Cardiac muscle cell (in vitro differentiated cells and primary cell): Measurements from ENCODE around the gene CCL5. TPM values are rescaled to one million over a fixed set of nuclear protein-coding genes. Genes with fewer than 3 reads are reported as not detected.

Experiments used
- DNase-seq, 2 donors: peaks; one replicate each; pipeline versions ENCODE4 v3.0.0 to v3.0.0-alpha.2; 2010 to 2017; ENCODE audit warnings: low read depth in 1 of 2, low spot score in 1 of 2
- H3K27ac ChIP-seq: fragments of 200-600 bp; sonication (generic); 2 replicates; pipeline ENCODE4 v1.5.1; 2016
- H3K27me3 ChIP-seq: fragments of 200-600 bp; sonication (generic); 2 replicates; pipeline ENCODE4 v1.6.0; 2016; ENCODE audit warnings: control low read depth
- H3K36me3 ChIP-seq: fragments of 200-600 bp; sonication (generic); 2 replicates; pipeline ENCODE4 v1.5.1; 2016; ENCODE audit warnings: control low read depth
- H3K4me1 ChIP-seq: fragments of 200-600 bp; sonication (generic); 2 replicates; pipeline ENCODE4 v1.8.1; 2017; ENCODE audit warnings: low read depth, mild to moderate bottlenecking, mixed run types
- H3K4me3 ChIP-seq: fragments of 200-600 bp; sonication (generic); 2 replicates; pipeline ENCODE4 v1.5.1; 2016; ENCODE audit warnings: mild to moderate bottlenecking
- H3K9me3 ChIP-seq: fragments of 200-600 bp; sonication (generic); 2 replicates; pipeline ENCODE4 v1.5.1; 2017; ENCODE audit warnings: low read depth, mild to moderate bottlenecking, control low read depth
- polyA plus RNA-seq: library from polyadenylated mRNA; unstranded; fragments of >200 nt; fragmentation: Nextera tagmentation; extraction: Ambion mirVana; gene quantifications from 2 replicates; pipeline ENCODE4 v1.2.1, GENCODE V29; 2016
- total RNA-seq: library from RNA; depleted of rRNA; stranded (reverse); fragments of >200 nt; gene quantifications from 2 replicates; pipeline ENCODE4 v1.2.3, GENCODE V29; 2016
- TF ChIP-seq, protein P1 (sequence below): IDR thresholded peaks from 2 replicates; pipeline ENCODE4 v1.5.1; 2012; ENCODE audit warnings: low read depth, mild to moderate bottlenecking, low read length

The CCL5 gene
- total and polyA plus RNA-seq, 2 experiments from 2014 or later = 0.10 TPM; not detected in 1

GRCh38 chr17:35841101-35841500 lies 39.1 kb downstream of the CCL5 start:
- H3K27ac ChIP-seq = no peak overlapping the region
- peaks cover 83% of the 10 kb centered on the region for H3K36me3 ChIP-seq
- H3K9me3 ChIP-seq = no peaks in the 10 kb centered on the region
- no peak for DNase-seq
- TF ChIP-seq, protein P1, sequence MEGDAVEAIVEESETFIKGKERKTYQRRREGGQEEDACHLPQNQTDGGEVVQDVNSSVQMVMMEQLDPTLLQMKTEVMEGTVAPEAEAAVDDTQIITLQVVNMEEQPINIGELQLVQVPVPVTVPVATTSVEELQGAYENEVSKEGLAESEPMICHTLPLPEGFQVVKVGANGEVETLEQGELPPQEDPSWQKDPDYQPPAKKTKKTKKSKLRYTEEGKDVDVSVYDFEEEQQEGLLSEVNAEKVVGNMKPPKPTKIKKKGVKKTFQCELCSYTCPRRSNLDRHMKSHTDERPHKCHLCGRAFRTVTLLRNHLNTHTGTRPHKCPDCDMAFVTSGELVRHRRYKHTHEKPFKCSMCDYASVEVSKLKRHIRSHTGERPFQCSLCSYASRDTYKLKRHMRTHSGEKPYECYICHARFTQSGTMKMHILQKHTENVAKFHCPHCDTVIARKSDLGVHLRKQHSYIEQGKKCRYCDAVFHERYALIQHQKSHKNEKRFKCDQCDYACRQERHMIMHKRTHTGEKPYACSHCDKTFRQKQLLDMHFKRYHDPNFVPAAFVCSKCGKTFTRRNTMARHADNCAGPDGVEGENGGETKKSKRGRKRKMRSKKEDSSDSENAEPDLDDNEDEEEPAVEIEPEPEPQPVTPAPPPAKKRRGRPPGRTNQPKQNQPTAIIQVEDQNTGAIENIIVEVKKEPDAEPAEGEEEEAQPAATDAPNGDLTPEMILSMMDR = no peak
- no peak overlapping the region for H3K4me3 ChIP-seq
- H3K27me3 ChIP-seq = no peaks in the 10 kb centered on the region
- no peaks in the 10 kb centered on the region for H3K4me1 ChIP-seq

DNA sequence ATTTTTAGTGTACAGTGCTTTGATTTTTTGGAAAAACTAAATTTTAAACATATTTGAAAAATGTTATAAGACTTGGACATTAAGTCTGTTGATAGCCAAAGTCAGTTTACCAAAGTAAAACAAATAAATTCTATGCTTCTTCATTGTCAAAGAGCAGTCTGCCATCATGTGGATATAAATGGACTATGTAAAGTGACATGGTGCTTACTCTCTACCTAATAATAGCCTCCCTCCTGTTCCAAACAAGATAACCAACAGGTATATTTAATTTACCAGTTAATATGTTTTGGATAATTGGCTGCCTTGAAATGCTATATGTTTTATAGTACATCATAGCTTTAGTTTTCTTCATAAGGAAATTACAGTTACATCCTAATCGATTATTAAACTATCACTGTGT lies 55.0 kb downstream of the CCL5 start:
- TF ChIP-seq, protein P1 = no peak
- no peaks in the 10 kb centered on the region for H3K4me1 ChIP-seq
- H3K36me3 ChIP-seq = peaks cover 74% of the 10 kb centered on the region
- H3K27me3 ChIP-seq = no peaks in the 10 kb centered on the region
- no peak overlapping the region for H3K4me3 ChIP-seq
- no peak for DNase-seq
- H3K9me3 ChIP-seq = no peaks in the 10 kb centered on the region
- H3K27ac ChIP-seq = no peak overlapping the region

Other genes with a start within 250 kb of the CCL5 start
- 108 and 116 TPM in 2 replicates for gene RASL10B, start 148.7 kb downstream of the CCL5 start, total RNA-seq
- gene RASL10B, start 148.7 kb downstream of the CCL5 start, polyA plus RNA-seq = 71.6 and 94.4 TPM in 2 replicates
- 0.18 TPM in 1 of 2 replicates, not detected in the other for gene GAS2L2, start 127.1 kb downstream of the CCL5 start, total RNA-seq
- 0.11 TPM in 1 of 2 replicates, not detected in the other for gene GAS2L2, start 127.1 kb downstream of the CCL5 start, polyA plus RNA-seq
- gene C17orf50, start 119.5 kb downstream of the CCL5 start, total RNA-seq = 0.21 and 0.74 TPM in 2 replicates
- 0.51 and 1.2 TPM in 2 replicates for gene C17orf50, start 119.5 kb downstream of the CCL5 start, polyA plus RNA-seq
- gene MMP28, start 84.7 kb downstream of the CCL5 start, total RNA-seq = 0.39 TPM in 1 of 2 replicates, not detected in the other
- gene MMP28, start 84.7 kb downstream of the CCL5 start, polyA plus RNA-seq = 0.84 and 0.94 TPM in 2 replicates
- 33.4 and 75.2 TPM in 2 replicates for gene TAF15, start 70.9 kb downstream of the CCL5 start, total RNA-seq
- gene TAF15, start 70.9 kb downstream of the CCL5 start, polyA plus RNA-seq = 27.2 and 31.1 TPM in 2 replicates
- gene HEATR9, start 11.5 kb downstream of the CCL5 start, total RNA-seq = not detected in 2 replicates
- 0.09 and 0.36 TPM in 2 replicates for gene HEATR9, start 11.5 kb downstream of the CCL5 start, polyA plus RNA-seq
- gene RDM1, start 50.4 kb upstream of the CCL5 start, total RNA-seq = 0.35 and 6.4 TPM in 2 replicates
- 2.6 and 17.8 TPM in 2 replicates for gene RDM1, start 50.4 kb upstream of the CCL5 start, polyA plus RNA-seq
- gene LYZL6, start 63.4 kb upstream of the CCL5 start, total RNA-seq = not detected in 2 replicates
- not detected in 2 replicates for gene LYZL6, start 63.4 kb upstream of the CCL5 start, polyA plus RNA-seq
- gene CCL16, start 101.1 kb upstream of the CCL5 start, total RNA-seq = not detected in 2 replicates
- not detected in 2 replicates for gene CCL16, start 101.1 kb upstream of the CCL5 start, polyA plus RNA-seq
- not detected in 2 replicates for gene CCL14, start 106.4 kb upstream of the CCL5 start, total RNA-seq
- gene CCL14, start 106.4 kb upstream of the CCL5 start, polyA plus RNA-seq = not detected in 2 replicates
- not detected in 2 replicates for gene CCL15, start 121.2 kb upstream of the CCL5 start, total RNA-seq
- not detected in 2 replicates for gene CCL15, start 121.2 kb upstream of the CCL5 start, polyA plus RNA-seq
- not detected in 2 replicates for gene CCL23, start 137.6 kb upstream of the CCL5 start, total RNA-seq
- gene CCL23, start 137.6 kb upstream of the CCL5 start, polyA plus RNA-seq = not detected in 2 replicates
- gene CCL18, start 183.9 kb upstream of the CCL5 start, total RNA-seq = not detected in 2 replicates
- not detected in 2 replicates for gene CCL18, start 183.9 kb upstream of the CCL5 start, polyA plus RNA-seq
- not detected in 2 replicates for gene CCL3, start 209.8 kb upstream of the CCL5 start, total RNA-seq
- gene CCL3, start 209.8 kb upstream of the CCL5 start, polyA plus RNA-seq = not detected in 2 replicates
- gene CCL4, start 223.5 kb upstream of the CCL5 start, total RNA-seq = not detected in 2 replicates
- not detected in 2 replicates for gene CCL4, start 223.5 kb upstream of the CCL5 start, polyA plus RNA-seq